Activated naive CD8-positive, alpha-beta T cell treated with anti-CD3 and anti-CD28 coated beads, Interleukin-2, amount 50 U/mL, for 24 hours (primary cell): ENCODE data around the gene SPN.

Source experiments
- ATAC-seq: fragments of 150-1000 bp; cut with Tn5 transposase; one replicate; pipeline ENCODE4 v1.10.0; 2021
- DNase-seq: peaks from one replicate; pipeline ENCODE4 v3.0.0; 2021
- H3K27ac Mint-ChIP-seq: one replicate; pipeline ENCODE4 v1.8.0; 2021; ENCODE audit warnings: mild to moderate bottlenecking, mixed read lengths
- H3K27me3 Mint-ChIP-seq: one replicate; pipeline ENCODE4 v1.8.0; 2021; ENCODE audit warnings: mixed read lengths
- H3K36me3 Mint-ChIP-seq: one replicate; pipeline ENCODE4 v1.8.0; 2021; ENCODE audit warnings: low read depth, mixed read lengths
- H3K4me1 Mint-ChIP-seq: one replicate; pipeline ENCODE4 v1.8.0; 2021; ENCODE audit warnings: mixed read lengths
- H3K4me3 Mint-ChIP-seq: one replicate; pipeline ENCODE4 v1.8.0; 2021; ENCODE audit warnings: mild to moderate bottlenecking, moderate library complexity, mixed read lengths
- H3K9me3 Mint-ChIP-seq: one replicate; pipeline ENCODE4 v1.8.0; 2021; ENCODE audit warnings: mixed read lengths

The SPN gene

GRCh38 chr16:29717113-29717512 lies 54.1 kb downstream of the SPN start:
- H3K27ac Mint-ChIP-seq: no peak overlapping the region
- H3K27me3 Mint-ChIP-seq: no peaks in the 10 kb centered on the region
- H3K4me3 Mint-ChIP-seq: no peak overlapping the region
- H3K4me1 Mint-ChIP-seq: peaks cover 15% of the 10 kb centered on the region
- no peaks in the 10 kb centered on the region for H3K9me3 Mint-ChIP-seq
- no peaks in the 10 kb centered on the region for H3K36me3 Mint-ChIP-seq
- no peak for ATAC-seq
- no peak for DNase-seq

- H3K4me3 Mint-ChIP-seq: no peak overlapping the region
- no peak overlapping the region for H3K27ac Mint-ChIP-seq
Measured at GRCh38 chr16:29719063-29719462, 56.0 kb downstream of the SPN start.

More at GRCh38 chr16:29719063-29719462, 56.0 kb downstream of the SPN start:
- DNase-seq (no peak), ATAC-seq (no peak)
- peaks cover 21% of the 10 kb centered on the region for H3K4me1 Mint-ChIP-seq
- H3K9me3 Mint-ChIP-seq: no peaks in the 10 kb centered on the region
- H3K27me3 Mint-ChIP-seq: no peaks in the 10 kb centered on the region
- no peaks in the 10 kb centered on the region for H3K36me3 Mint-ChIP-seq
